ENCODE results near the gene RELT.
"Not testable (repeated sequence)": the region's sequence is repeated elsewhere in the genome, so short reads cannot be mapped to it uniquely, and the experiment has no call there.

RELT gene

GRCh38 chr11:73428227-73428626 is 52.0 kb downstream of the RELT start:
- H3K4me3 ChIP-seq (ENCODE audit: low read depth, low read length): no peak overlapping the region

GRCh38 chr11:73428699-73429098 is 52.5 kb downstream of the RELT start:
- no peak overlapping the region for H3K4me3 ChIP-seq (ENCODE audit: low read depth, low read length)

- no peak overlapping the region for H3K4me3 ChIP-seq (ENCODE audit: low read depth, low read length)
Measured at GRCh38 chr11:73429121-73429750, 53.0 kb downstream of the RELT start.

GRCh38 chr11:73430326-73430725 is 54.1 kb downstream of the RELT start:
- no peak overlapping the region for H3K4me3 ChIP-seq (ENCODE audit: low read depth, low read length)

- H3K4me3 ChIP-seq (ENCODE audit: low read depth, low read length): no peak overlapping the region
Measured at GRCh38 chr11:73431396-73431795, 55.2 kb downstream of the RELT start.

GRCh38 chr11:73436859-73437258 is 60.7 kb downstream of the RELT start:
- H3K4me3 ChIP-seq (ENCODE audit: low read depth, low read length): not testable (repeated sequence)

- H3K4me3 ChIP-seq (ENCODE audit: low read depth, low read length): no peak overlapping the region
Measured at GRCh38 chr11:73439002-73439843, 63.0 kb downstream of the RELT start.

GRCh38 chr11:73445980-73446379 is 69.8 kb downstream of the RELT start:
- H3K4me3 ChIP-seq (ENCODE audit: low read depth, low read length): no peak overlapping the region

GRCh38 chr11:73446766-73447165 is 70.6 kb downstream of the RELT start:
- H3K4me3 ChIP-seq (ENCODE audit: low read depth, low read length): no peak overlapping the region

All from iPS-11a (cell line).